ENCODE results near the gene ARHGAP10.

- no peak for TF ChIP-seq EZH2 (IDR thresholded peaks at IDR 0.05; ENCODE audit: borderline replicate concordance, low read length)
- TF ChIP-seq CTCF (conservative IDR thresholded peaks at IDR 0.05 in 1 of 2, IDR thresholded peaks at IDR 0.05 in 1 of 2; ENCODE audit: extremely low read depth in 1 of 2, insufficient read depth in 1 of 2, low read depth in 1 of 2, low read length in 2 of 2): no peak
Measured at GRCh38 chr4:147683717-147684700, 47.9 kb upstream of the ARHGAP10 start, which contains the start of gene PRMT9.
